Ishikawa (cell line): ENCODE measurements around the gene TUBB3.

ENCODE experiments used
- CEBPB ChIP-seq: IDR thresholded peaks from 2 replicates; pipeline ENCODE4 v1.6.1; 2012
- CREB1 ChIP-seq: IDR thresholded peaks from 2 replicates; pipeline ENCODE4 v1.6.1; 2012; ENCODE audit warnings: low read depth
- EGR1 ChIP-seq: IDR thresholded peaks from 2 replicates; pipeline ENCODE4 v1.6.1; 2012
- EP300 ChIP-seq: IDR thresholded peaks from 2 replicates; pipeline ENCODE4 v1.6.1; 2012; ENCODE audit warnings: borderline replicate concordance
- FOXM1 ChIP-seq: IDR thresholded peaks from 2 replicates; pipeline ENCODE4 v1.6.1; 2012; ENCODE audit warnings: low read depth, borderline replicate concordance
- NFIC ChIP-seq: IDR thresholded peaks from 2 replicates; pipeline ENCODE4 v1.6.1; 2012
- RAD21 ChIP-seq: IDR thresholded peaks from 2 replicates; pipeline ENCODE4 v1.6.1; 2012; ENCODE audit warnings: low read depth
- TAF1 ChIP-seq: IDR thresholded peaks from 2 replicates; pipeline ENCODE4 v1.6.1; 2012; ENCODE audit warnings: low read depth, mild to moderate bottlenecking
- TEAD4 ChIP-seq: IDR thresholded peaks from 2 replicates; pipeline ENCODE4 v1.6.1; 2012
- YY1 ChIP-seq: IDR thresholded peaks from 2 replicates; pipeline ENCODE4 v1.6.1; 2012; ENCODE audit warnings: low read depth
- ZBTB7A ChIP-seq: IDR thresholded peaks from 2 replicates; pipeline ENCODE4 v1.6.1; 2012; ENCODE audit warnings: low read depth
- TF ChIP-seq, protein P1 (sequence below): IDR thresholded peaks from 2 replicates; pipeline ENCODE4 v1.6.1; 2012; ENCODE audit warnings: low read depth, mild to moderate bottlenecking
- TF ChIP-seq, protein P2 (sequence below): IDR thresholded peaks from 2 replicates; pipeline ENCODE4 v1.6.1; 2012
- TF ChIP-seq, protein P3 (sequence below): IDR thresholded peaks from 2 replicates; pipeline ENCODE4 v1.6.1; 2012

DNA sequence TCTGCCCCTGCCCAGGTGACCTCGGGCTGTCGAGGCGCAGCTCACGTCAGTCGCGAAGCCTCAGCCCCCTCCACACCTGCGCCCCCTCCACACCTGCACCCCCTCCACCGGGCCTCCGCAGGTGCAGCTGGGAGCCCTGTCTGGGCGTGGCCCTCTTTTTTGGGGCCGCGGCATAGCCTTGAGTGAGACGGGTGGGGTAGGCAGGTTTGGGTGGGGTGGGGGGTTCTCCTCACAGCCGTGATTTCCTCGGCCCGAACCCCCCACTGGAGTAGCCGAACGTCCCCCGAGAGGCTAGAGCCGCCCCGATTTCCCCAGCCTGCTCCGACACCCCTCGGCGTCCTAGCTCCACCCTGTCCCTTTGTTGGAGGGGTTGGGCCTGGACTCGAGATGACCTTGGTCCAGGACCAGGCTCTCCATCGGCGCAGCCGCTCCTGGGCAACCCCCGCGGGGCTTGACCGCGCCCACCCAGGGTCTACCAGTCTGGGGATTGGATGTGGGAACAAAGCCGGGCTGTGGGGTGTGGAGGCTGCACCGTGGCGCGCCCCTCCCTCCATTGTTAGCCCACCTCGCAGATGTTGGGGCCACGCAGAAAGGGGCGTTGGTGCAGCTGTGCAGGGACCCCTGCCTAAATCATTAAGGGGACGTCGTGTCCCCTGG is 626 bp downstream of the TUBB3 start:
- TF ChIP-seq, protein P1, sequence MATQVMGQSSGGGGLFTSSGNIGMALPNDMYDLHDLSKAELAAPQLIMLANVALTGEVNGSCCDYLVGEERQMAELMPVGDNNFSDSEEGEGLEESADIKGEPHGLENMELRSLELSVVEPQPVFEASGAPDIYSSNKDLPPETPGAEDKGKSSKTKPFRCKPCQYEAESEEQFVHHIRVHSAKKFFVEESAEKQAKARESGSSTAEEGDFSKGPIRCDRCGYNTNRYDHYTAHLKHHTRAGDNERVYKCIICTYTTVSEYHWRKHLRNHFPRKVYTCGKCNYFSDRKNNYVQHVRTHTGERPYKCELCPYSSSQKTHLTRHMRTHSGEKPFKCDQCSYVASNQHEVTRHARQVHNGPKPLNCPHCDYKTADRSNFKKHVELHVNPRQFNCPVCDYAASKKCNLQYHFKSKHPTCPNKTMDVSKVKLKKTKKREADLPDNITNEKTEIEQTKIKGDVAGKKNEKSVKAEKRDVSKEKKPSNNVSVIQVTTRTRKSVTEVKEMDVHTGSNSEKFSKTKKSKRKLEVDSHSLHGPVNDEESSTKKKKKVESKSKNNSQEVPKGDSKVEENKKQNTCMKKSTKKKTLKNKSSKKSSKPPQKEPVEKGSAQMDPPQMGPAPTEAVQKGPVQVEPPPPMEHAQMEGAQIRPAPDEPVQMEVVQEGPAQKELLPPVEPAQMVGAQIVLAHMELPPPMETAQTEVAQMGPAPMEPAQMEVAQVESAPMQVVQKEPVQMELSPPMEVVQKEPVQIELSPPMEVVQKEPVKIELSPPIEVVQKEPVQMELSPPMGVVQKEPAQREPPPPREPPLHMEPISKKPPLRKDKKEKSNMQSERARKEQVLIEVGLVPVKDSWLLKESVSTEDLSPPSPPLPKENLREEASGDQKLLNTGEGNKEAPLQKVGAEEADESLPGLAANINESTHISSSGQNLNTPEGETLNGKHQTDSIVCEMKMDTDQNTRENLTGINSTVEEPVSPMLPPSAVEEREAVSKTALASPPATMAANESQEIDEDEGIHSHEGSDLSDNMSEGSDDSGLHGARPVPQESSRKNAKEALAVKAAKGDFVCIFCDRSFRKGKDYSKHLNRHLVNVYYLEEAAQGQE = no peak
- no peak for TF ChIP-seq RAD21
- no peak for TF ChIP-seq EGR1
- TF ChIP-seq CEBPB = no peak
- TF ChIP-seq NFIC = no peak
- TF ChIP-seq EP300 = no peak
- TF ChIP-seq CREB1 = no peak
- no peak for TF ChIP-seq TAF1
- TF ChIP-seq, protein P2, sequence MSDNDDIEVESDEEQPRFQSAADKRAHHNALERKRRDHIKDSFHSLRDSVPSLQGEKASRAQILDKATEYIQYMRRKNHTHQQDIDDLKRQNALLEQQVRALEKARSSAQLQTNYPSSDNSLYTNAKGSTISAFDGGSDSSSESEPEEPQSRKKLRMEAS = no peak
- TF ChIP-seq FOXM1 = no peak
- TF ChIP-seq YY1 = no peak
- no peak for TF ChIP-seq ZBTB7A
- TF ChIP-seq, protein P3, sequence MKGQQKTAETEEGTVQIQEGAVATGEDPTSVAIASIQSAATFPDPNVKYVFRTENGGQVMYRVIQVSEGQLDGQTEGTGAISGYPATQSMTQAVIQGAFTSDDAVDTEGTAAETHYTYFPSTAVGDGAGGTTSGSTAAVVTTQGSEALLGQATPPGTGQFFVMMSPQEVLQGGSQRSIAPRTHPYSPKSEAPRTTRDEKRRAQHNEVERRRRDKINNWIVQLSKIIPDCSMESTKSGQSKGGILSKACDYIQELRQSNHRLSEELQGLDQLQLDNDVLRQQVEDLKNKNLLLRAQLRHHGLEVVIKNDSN = no peak
- no peak for TF ChIP-seq TEAD4
